Skin of body (tissue), 2 donors: ENCODE data around the gene COL15A1. TPM values are rescaled to one million over a fixed set of nuclear protein-coding genes. Genes with fewer than 3 reads are reported as not detected.
A peak's percentile ranks its signal among the peaks of the same experiment; 100 is the strongest.

Experiments
- DNase-seq: peaks from one replicate; lab custom pipeline; 2025; lab: John Stamatoyannopoulos, UW
- total RNA-seq: library from RNA; depleted of rRNA; stranded (reverse); fragments of >200 nt; gene quantifications from one replicate; pipeline ENCODE4 v1.2.3, GENCODE V29; 2014

Gene COL15A1
- total RNA-seq, 1 donor from 2014 or later, result 122 TPM

DNA sequence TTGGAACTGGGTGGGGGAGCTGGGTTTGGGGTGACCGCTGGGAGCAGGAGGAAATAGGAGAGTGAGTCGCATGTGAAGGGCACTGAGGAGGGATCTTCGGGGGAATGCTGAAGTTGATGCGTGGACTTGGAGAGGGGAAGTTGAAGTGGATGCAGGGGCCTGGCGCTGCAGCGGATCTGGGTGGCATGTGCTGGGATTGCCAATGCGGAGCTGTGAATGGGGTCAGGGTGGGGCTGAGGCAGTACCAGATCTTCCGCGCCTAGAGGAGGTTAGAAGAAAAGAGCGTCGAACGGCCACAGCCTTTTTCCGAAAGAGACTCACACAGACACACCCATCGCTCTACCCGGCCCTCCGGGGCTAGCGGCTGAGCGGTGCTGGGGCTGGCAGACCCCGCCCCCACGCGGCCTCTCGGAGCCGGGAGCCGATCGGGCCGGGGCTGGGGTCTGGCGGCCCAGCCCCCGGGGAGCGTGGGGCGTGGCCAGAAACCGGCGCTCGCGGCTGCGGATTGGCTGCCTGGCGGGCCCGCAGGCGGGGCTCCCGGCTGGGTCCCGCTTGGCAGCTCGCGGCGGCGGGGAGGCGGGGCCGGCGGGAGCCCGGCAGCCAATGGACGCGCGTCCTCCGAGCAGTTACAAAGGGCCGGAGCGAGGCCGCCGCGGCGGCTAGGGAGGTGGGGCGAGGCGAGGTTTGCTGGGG, 160.9 kb downstream of the COL15A1 start, which contains the start of gene TGFBR1:
TGFBR1 (plus strand) TSS at position 655 of the 693 bp plus-strand sequence. CDS start 93 bp downstream, outside the sequence.
- peak; percentile 91 for DNase-seq

DNA sequence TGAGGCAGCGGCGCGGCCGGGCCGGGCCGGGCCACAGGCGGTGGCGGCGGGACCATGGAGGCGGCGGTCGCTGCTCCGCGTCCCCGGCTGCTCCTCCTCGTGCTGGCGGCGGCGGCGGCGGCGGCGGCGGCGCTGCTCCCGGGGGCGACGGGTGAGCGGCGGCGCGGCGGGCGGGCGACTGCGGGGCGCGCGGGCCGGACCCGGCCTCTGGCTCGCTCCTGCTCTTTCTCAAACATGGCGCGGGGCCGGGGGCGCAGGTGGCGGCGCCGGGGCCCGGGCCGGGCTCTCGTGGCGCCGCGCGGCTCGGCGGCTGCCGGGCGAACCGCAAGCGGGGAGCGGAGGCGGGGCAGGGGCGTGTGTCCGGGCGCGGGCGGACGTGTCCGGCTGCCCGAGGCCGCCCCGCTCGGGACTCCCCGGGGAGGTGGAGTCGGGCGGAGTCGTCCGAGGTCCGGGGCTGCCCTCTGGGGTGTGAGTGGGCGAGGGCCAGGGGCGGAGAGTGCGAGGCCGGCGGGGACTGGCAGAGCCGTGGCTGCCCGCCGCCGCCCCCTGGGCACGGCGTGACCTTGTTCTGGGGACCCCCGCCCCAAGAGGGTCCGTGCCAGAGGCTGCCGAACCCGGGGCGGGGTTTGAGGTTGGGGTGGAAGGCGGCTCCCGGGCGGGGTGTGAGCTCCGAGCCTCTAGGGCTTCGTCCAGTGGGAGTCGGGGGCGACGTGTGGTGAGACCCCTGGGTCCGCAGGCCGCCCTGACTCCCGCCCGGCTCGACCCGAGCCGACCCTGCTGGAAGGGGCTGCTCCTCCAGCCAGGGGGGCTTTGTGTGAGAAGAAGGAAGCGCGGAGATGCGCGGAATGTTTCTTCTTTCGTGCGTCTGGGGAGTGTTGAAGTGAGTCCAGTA, 161.7 kb downstream of the COL15A1 start:
- peak; percentile 35 for DNase-seq

DNA sequence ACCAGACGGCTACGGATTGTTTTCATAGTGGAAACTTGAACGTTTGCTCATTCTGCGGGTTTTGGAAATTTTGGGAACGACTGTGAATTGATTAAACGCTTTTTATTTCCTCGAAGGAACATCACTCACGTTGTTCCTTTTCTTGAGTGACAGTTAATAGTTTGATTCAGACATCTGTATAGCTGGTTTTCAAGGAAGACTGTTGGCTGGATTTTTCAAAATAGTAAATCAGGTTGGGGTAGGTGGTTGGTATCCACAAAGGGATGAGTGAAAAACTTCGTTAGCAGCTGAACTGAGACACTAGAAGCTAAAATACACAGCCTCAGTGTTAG, 162.3 kb downstream of the COL15A1 start:
- DNase-seq, result no peak

DNA sequence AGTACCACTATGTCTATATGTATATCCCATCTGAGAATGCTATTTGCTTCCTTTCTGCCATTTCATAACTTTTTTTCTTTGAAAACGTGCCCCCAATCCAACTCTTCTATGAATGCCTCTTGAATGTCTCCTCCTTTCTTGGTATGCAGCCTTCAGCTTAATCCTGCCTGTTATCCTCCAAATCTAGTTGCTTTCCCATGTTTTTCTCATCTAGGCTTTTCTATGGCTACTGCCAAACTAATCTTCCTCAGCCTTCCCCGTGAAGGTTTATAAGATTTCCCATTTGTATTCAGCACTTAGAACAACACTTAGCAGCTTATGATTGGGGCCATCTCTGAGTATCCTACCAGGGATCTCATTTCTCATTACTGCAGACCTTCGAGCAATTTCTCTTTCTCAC, 163.7 kb downstream of the COL15A1 start:
- no peak for DNase-seq

DNA sequence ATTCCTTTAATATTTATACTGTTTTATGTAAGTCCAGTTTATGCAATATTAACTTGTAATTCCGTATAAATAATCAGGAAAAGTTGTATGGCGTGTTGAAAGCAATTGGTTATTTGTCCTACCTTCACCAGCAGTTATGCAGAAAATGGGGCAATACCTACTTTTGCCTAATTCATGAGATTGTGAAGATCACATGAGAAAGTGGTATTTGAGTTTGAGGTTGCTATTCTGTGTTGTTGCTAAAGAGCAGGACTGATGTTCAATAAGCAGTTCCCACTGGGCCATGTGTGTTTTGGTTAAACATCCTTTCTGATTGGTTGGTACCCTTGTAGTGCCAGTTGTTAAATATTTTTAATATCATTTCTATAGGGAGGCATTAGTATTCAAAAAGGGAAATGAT, 164.4 kb downstream of the COL15A1 start:
- DNase-seq, result no peak

DNA sequence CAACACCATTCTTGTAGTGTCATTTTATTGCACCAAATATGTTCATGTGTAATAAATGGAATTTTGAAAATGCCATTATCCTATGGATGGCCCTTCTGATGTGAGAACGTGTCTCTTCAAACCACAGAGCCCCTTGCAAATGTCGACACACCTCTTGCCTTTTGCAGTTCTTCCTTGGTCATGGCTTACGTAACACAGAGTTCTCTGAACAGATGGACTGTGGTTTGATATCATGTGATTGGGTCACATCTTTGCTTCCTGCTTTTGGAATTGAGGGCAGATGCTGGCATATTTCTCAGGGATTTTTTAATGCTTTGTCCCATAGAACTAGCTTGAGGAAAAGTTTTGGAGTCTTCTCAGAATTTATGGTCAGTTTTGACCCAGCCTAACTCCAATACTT, 165.8 kb downstream of the COL15A1 start:
- no peak for DNase-seq

DNA sequence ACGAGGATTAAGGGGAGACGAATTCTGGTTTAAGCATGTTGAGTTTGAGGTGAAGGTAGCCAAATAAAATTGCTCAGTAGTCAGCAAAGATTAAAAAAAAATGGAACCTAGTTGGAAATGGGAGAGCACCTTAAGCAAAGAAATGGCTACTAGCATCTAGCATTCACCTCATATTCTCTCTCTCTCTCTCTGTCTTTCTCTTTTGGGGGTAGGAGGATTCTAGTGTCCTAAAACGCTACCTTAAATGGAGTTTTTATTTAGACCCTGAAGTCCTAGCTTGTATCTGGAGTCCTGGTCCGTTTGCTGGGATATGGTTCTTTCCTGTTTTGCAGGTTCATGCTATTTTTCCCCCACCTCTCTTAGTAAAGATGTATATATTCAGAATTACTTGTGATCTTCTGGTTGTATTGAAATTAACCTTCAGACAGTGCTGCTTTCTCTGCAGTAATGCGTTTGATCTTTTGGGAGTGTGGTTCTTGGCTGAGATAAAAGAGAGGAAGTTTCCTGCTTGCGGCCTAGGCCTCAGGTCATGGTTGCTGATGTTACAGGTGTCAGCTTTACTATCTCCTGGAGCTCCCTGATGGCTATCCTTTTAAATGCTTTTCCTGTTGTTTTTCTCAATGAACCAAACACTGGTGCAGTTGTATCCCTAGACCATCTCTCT, 169.2 kb downstream of the COL15A1 start:
- no peak for DNase-seq

DNA sequence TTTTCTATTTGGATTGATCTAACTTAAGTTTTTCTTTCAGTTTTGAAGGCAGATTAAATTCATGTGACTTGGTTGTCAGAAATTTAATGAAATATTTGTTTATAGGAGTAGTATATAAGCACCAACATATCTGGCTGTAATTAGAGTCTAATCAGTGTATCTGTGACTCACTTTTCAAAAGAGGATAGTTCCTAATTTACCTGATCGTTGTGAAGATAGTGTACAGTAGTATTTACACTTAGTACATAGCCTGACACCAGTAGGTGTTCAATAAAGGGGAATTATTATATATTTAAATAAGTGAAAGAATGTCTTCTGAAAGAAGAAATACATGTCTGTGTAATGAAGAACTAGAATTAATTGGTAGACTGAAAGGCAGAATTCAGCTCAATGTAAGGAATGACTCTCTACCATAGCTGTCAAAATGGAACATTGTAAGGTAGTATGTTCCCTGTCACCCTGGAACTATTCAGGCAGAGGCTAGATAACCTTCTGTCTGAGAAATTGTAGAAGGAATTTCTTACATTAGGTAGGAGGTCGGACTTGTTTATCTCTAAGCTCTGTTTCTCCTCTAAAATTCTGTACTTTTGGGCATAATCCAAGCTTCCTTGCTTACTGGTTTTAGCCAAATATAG, 169.8 kb downstream of the COL15A1 start:
- no peak for DNase-seq

DNA sequence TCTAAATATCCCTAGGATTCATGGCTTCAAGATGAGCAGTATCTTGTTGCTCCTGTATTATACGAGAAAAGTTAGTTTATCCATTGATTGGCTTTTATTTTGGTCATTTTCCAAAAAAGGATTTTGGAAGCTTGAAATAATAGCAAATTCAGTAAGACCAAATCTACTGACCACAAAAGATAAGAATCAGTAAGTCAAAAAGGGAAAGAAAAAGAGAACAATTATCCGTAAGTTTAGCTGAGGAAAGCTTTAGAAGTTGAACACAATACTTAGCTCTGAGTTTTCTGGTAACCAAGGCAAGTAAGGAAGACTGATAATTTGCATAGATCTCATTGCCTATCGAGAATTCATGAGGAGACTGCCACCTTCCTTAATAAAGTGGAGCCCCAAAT, 170.3 kb downstream of the COL15A1 start:
- no peak for DNase-seq

DNA sequence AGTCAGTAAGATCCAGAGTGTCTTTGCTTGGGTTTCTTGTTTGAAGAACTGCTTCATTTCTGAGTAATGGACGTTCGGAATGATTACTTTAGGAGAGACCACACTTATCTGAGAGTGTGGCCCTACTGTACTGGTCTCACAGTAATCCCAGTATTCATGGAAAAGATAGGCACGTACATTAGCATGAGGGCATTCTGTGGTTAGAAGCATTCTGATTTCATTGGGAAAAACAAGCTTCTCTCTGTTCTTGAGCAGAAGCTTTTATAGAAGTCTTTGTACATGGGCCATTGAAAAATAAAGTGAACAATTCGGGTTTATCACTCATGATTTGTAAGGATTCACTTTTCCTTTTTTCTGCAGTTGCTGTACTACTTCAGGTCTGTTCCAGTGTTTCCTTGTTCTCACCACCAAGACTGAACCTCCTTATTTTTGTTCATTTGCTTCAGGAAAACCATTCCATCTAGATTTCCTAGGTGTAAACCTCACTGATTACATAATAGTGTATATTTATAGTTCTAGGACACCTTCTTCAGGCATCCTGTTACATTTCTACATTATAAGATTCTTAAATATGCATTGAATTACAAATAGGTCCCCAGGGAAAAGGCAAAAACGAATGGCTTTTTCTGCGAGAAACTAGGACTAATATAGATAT, 171.3 kb downstream of the COL15A1 start:
- DNase-seq, result no peak

DNA sequence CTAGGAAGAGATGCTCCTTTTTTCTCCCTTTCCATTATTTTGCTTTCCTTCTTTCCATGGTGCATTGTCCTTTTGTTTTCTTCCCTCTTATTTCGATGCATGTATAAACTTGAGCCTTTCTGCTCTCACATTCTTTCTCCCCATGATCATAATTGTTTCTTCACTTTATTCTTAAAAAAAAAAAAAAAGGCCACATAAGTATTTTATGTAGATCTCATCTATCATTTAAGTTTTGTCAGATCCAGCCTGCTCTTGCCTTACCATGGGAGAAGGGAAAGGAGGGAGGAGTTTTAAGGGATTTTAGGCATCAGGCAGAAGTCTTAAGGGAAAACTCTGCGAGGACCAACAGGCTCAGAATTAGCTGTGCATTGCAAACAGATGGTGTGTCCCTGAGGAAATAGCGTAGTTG, 172.3 kb downstream of the COL15A1 start:
- peak; percentile 30 for DNase-seq

DNA sequence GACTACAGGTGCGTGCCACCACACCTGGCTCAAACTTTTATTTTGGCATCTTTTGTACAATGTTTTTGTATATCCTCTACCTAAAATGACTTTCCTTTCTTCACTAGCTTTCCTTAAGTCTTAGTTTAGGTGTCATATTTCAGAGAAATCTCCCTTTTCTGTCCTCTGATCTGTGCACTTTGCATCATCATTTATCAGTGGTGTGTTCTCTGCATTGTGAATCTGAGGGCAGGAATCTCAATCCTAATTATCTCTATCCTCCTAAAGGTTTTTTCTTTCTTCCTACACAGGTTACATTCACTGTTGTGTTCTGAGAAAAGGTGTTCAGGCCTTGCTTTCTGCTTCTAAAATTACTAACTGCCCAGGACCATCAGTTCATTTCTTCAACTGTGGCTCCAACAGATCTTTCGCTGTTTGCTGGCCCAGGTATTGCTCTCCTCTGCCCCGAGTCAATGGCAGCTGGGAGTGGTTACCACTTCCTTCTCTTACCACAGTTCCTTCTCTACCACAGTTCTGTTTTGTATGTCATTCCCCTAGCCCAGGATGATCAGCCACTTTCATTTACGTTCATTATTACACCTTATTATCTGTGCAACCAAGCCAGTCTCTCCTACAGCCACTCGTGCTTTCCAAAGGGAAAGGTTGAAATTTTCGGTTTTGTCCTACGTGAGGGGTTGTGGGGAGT, 175.2 kb downstream of the COL15A1 start:
- no peak for DNase-seq

DNA sequence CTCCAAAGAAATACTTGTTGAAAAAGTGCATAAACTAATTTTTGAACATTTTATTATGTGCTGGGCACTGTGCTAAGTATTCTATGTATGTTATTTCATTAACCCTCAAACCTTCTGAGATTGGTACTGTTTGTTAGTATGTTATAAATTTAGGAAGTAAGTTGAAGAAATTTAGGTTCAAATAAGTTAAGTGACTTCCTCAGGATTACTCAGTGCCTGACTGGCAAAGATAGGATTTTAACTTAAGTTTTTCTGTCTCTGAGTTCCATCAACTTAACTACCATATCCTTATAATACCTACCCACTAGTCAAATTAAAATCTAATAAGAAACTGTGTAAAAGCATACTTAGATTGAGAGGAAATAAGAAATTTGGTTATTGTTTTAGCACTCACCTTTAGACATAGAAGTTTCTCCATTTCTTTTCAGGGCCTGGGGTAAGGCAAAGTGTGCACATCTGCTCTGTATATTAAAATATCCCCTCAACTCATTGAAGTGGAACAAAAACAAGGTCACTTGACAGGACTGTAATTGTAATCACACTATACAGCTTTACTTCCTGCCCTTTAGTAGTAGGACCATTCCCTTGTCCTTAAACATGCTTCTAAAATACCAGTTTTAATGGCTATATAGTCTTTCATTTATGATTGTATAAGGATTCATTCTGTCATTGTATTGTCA, 176.4 kb downstream of the COL15A1 start:
- DNase-seq, result no peak

Other genes starting within 250 kb of the COL15A1 start
- gene GABBR2, start 235.0 kb upstream of the COL15A1 start, total RNA-seq, result 0.39 TPM
- 5.6 TPM for gene ANKS6, start 147.4 kb upstream of the COL15A1 start, total RNA-seq
- gene GALNT12, start 136.2 kb upstream of the COL15A1 start, total RNA-seq, result 2.8 TPM
- gene TGFBR1, start 161.2 kb downstream of the COL15A1 start, total RNA-seq, result 44.2 TPM